A549 treated with Mapracorat at 1 μM for 4 hours (cell line): ENCODE data around the gene ASB8. TPM values are rescaled to one million over a fixed set of nuclear protein-coding genes. Genes with fewer than 3 reads are reported as not detected.

Source experiments
- total RNA-seq: library from RNA; stranded (reverse); fragments of 200-300 nt; extraction: Qiagen RNA extraction; gene quantifications from 5 replicates; pipeline ENCODE4 v1.2.3, GENCODE V29; 2022

ASB8 gene, protein sequence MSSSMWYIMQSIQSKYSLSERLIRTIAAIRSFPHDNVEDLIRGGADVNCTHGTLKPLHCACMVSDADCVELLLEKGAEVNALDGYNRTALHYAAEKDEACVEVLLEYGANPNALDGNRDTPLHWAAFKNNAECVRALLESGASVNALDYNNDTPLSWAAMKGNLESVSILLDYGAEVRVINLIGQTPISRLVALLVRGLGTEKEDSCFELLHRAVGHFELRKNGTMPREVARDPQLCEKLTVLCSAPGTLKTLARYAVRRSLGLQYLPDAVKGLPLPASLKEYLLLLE
- 10.8 to 19.1 TPM (median 13.1 TPM) in 5 replicates for total RNA-seq

DNA sequence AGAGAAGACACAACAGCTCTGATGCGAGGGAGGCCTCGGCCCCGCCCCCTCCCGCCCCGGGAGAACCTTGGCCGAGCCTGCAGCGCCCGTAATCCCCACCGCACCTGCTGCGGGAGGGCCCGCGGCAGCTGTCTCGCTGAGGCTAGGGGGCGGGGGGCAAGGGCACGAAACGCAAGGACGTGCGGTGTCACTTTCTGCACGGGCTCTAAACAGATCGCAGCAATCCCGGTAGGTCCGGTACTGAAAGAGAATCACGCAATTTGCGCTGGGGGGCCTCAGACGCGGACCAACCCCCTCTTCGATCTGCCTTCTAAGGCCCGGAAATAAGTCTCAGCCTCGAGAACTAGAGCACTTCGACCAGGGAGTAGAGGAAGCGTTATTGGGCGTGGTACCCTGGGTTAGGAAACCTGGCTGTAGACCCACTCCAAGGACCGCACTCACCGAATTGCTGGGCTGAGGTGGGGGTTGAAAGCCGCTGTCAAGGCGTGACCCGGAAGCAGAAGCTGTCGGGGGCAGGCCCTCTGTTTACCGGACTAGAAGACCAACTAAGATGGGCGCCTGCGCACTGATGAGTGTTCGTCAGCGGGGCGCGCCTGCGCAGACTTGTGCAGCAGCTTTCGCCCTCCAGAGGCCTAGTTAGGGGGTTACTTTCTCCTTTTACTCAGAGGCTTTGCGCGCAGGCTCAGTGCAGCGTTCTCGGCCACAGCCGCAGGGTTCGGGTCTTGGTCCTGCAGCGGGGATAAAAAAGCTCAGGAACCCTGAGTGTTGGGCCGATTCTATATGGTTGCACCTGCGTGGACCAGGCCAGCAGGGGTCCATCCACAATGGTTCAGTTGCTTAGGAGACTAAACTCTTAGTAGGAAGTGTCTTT is at the start of gene ASB8:
Gene ASB8 (minus strand): TSS at position 498 of the 871 bp plus-strand sequence. CDS start 4,019 bp downstream, outside the sequence.

DNA sequence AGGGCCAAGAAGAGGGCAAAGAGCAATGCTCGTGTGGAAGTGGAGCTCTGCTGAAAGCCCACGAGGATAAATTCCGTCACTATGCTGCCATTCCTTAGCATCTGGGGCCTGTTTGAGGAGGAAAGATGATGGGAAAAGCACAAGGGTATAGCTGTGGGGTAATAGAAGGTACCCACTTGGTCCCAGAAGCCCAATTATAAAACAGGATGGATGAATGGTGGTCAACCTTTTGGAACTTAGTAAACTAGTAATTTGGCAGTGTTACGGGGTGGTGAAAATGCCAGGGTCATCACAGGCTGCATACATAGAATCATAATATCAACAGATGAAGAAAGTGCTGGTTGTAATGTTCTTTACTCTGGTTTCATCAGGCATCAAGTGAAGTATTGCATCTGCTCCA is 45.9 kb upstream of the ASB8 start, which contains the start of gene OR10AD1:
Gene OR10AD1 (minus strand): TSS at position 101 of the 400 bp plus-strand sequence. CDS start 0 bp downstream, at position 101.

DNA sequence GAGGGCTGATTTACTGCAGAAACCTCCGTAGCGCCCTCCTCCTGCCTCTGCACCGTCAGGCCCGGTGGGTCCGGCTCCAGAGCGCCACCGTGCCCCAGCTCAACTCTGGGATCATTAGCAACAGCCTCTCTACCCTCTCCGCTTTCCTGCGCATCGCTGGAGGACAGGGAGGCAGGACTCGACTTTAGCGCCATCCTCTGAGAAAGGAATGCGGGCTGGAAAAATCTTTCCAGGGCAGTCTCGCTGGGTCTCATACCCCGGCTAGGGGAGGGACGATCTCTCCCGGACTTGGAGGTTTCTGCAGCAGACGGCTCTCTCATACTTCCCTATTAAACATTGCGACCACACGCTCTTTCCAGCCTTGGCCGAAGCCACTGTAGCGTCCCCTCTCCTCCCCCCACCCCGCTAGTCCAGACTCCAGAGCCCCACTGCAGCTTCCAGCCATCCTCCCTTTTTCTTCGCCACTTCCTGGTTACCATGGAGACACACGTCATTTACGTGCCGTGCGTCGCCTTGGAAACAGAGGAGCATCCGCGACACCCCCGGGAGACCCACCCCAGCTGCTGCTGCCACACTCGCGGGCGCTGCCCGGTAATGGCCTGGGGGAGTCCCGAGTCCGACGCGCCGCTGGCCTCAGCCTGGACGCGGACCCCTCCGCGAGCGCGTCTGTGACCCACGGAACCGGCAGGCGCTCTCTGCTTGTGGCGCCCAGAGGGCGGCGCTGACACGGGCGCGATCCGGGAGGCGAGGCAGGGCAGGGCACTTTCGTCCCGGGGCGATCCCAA is 26.0 kb upstream of the ASB8 start, which contains the start of gene CCDC184:
Gene CCDC184 (plus strand): TSS at position 554 of the 785 bp plus-strand sequence. CDS start 479 bp downstream, outside the sequence.

DNA sequence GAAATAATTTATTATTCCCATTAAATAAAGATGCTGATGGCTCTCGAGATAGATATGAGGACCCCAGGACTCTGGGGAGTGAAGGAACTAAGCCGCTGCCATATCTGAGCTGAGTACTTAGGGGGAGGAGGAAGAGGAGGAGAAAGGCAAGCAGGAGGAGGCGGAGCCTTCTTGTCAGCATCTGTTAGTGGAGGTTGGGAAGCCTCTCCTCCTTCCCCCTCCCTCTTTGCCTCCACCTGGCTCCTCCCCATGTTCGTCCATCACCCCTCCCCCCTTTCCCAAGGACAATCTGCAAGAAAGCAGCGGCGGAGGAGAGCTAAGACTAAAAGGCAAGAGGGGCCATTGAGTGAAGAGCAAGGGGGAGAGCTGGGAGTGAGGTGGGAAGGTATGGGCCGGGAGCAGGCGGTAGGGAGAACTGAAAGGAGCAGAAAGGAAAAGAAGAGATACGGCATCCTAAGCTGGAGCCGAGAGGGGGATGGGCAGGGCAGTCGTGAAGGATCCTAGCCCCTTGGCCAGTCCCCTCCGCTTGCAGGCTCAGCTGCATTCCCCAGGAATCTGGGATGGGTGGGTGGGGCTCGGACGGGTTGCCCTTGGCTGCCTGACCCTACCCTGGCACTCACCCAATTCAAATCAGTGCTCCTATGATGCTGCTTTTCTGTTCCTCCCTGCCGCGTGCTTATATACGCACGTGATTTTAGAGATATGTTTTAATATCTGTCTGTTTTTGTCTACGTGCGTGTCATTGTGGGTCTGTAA is 38.1 kb downstream of the ASB8 start, which contains the start of gene PFKM:
Gene PFKM (plus strand): TSS at position 287 of the 756 bp plus-strand sequence. CDS start 3,411 bp downstream, outside the sequence.

DNA sequence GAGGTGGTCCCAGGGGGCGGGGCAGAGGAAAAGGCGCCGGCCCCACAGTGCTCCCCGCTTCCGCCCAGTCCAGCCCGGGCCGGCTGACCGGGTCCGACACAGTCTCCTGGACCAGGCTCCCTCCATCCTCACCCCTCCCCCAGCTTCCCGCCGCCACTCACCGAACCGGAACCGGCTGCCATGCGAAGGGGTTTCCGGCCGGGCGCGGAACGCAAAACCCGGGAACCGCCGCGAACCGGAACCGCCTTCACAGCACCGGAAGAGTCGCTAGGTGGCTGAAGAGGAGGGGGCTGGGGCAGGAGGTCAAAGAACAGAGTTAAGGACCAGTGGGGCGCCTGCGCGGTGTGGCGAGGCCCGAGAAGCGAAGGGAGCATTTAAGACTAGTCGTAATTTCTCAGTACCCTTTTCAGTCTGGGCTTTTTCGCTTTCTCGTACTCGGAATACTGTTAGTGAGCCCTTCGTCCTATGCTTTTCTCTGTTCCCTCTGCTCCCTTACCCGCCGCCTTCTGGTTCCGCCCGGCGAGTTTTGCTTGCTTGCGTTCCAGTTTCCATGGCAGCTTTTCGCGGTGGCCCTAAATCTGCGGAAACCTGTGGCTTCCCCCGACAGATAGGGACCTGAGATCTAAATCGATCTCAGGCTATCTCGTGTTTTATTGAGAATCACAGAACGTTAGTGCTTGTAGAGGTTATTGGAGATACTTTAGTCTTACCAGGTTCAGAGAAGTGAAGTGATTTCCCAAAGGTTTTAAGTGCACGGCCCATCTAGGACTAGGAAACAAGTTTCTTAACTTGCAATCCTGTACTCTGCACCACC is 51.2 kb downstream of the ASB8 start, which contains the start of gene SENP1:
Gene SENP1 (minus strand): TSS at position 213 of the 814 bp plus-strand sequence. CDS start 4,607 bp downstream, outside the sequence.

Other genes with a start within 250 kb of the ASB8 start
- gene TMEM106C, start 193.9 kb downstream of the ASB8 start, total RNA-seq: 119 to 142 TPM (median 127 TPM) in 5 replicates
- gene COL2A1, start 153.0 kb downstream of the ASB8 start, total RNA-seq: 0.07 to 0.15 TPM (median 0.10 TPM) in 4 of 5 replicates, not detected in the other
- gene SENP1, start 51.4 kb downstream of the ASB8 start, total RNA-seq: 10.2 to 12.2 TPM (median 12.0 TPM) in 5 replicates
- gene PFKM, start 38.2 kb downstream of the ASB8 start, total RNA-seq: 22.6 to 28.5 TPM (median 24.9 TPM) in 5 replicates
- gene CCDC184, start 26.1 kb upstream of the ASB8 start, total RNA-seq: 2.6 to 3.8 TPM (median 3.2 TPM) in 5 replicates
- gene OR10AD1, start 45.8 kb upstream of the ASB8 start, total RNA-seq: not detected in 5 replicates
- gene ZNF641, start 193.4 kb upstream of the ASB8 start, total RNA-seq: 4.6 to 6.3 TPM (median 5.5 TPM) in 5 replicates